Muscle layer of colon (tissue), 2 donors: ENCODE data around the gene LAMA4.

Source experiments
- H3K27ac ChIP-seq: one replicate; pipeline ENCODE4 v1.7.0; 2013; ENCODE audit warnings: low read depth, mild to moderate bottlenecking, low read length, moderate library complexity
- H3K27me3 ChIP-seq, 2 donors: one replicate each; pipeline ENCODE4 v1.7.0; 2013; ENCODE audit warnings: low read length in 2 of 2, mild to moderate bottlenecking in 2 of 2; ENCODE audit not compliant: insufficient read depth in 2 of 2, control insufficient read depth in 1 of 2
- H3K36me3 ChIP-seq: one replicate; pipeline ENCODE4 v1.7.0; 2013; ENCODE audit warnings: mild to moderate bottlenecking, low read length; ENCODE audit not compliant: insufficient read depth
- H3K4me1 ChIP-seq: one replicate; pipeline ENCODE4 v1.7.0; 2013; ENCODE audit warnings: mild to moderate bottlenecking, low read length; ENCODE audit not compliant: insufficient read depth
- H3K4me3 ChIP-seq, 2 donors: one replicate each; pipeline ENCODE4 v1.7.0; 2013; ENCODE audit warnings: low read length in 2 of 2, low read depth in 1 of 2, mild to moderate bottlenecking in 1 of 2, moderate library complexity in 1 of 2
- H3K9ac ChIP-seq: one replicate; pipeline ENCODE4 v1.7.0; 2013; ENCODE audit warnings: low read length
- H3K9me3 ChIP-seq: one replicate; pipeline ENCODE4 v1.7.0; 2013; ENCODE audit warnings: mild to moderate bottlenecking, low read length
- donor health status: abdominal sarcoma.
- donor health status: Adenocarcinoma of cecum.

Gene LAMA4

GRCh38 chr6:112096901-112097300 is 157.5 kb downstream of the LAMA4 start:
- no peaks in the 10 kb centered on the region for H3K9me3 ChIP-seq
- H3K4me1 ChIP-seq: no peaks in the 10 kb centered on the region
- H3K27ac ChIP-seq: no peak overlapping the region
- no peak overlapping the region for H3K4me3 ChIP-seq
- no peak overlapping the region for H3K9ac ChIP-seq
- peaks cover 14% of the 10 kb centered on the region for H3K36me3 ChIP-seq
- H3K27me3 ChIP-seq: no peaks in the 10 kb centered on the region

DNA sequence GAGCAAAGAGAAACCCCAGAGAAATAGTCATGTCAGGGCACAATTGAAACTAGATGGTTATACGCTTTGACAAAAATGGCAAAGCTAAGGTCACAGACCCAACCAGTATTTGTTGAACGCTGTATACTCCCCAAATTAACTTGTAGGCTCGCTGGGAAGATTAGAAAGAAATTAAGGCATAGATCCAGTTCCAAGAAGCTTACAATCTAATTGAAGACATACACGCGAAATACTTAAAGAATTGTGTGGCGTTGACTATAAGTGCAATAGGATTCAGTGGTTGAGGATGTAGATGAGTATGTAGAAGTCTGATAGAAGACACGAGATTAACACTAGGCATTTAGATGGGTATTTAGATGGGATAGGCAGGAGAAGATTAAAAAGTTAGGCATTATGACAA is 166.5 kb downstream of the LAMA4 start:
- peak overlapping the region; percentile 64 for H3K27ac ChIP-seq
- H3K9me3 ChIP-seq: no peaks in the 10 kb centered on the region
- H3K36me3 ChIP-seq: peaks cover 10% of the 10 kb centered on the region
- no peaks in the 10 kb centered on the region for H3K27me3 ChIP-seq
- H3K4me1 ChIP-seq: peaks cover 10% of the 10 kb centered on the region
- H3K4me3 ChIP-seq: peak overlapping the region; percentile 38 to 93
- peak overlapping the region; percentile 71 for H3K9ac ChIP-seq

GRCh38 chr6:112087136-112087911 is 167.0 kb downstream of the LAMA4 start, which contains the start of the genes FAM229B and TUBE1:
TSS of gene FAM229B (plus strand) at chr6:112087591. CDS start at chr6:112099284, 11,693 bp downstream.
TSS of gene TUBE1 (minus strand) at chr6:112087482. CDS start at chr6:112087434, 48 bp downstream.
- no peaks in the 10 kb centered on the region for H3K27me3 ChIP-seq
- peaks cover 10% of the 10 kb centered on the region for H3K4me1 ChIP-seq
- H3K9ac ChIP-seq: peak within 1 kb of the TSS; percentile 71
- peaks cover 14% of the 10 kb centered on the region for H3K36me3 ChIP-seq
- no peaks in the 10 kb centered on the region for H3K9me3 ChIP-seq
- peak within 1 kb of the TSS; percentile 64 for H3K27ac ChIP-seq
- peak within 1 kb of the TSS; percentile 38 to 93 for H3K4me3 ChIP-seq

GRCh38 chr6:112086744-112087135 is 167.6 kb downstream of the LAMA4 start:
- H3K27me3 ChIP-seq: no peaks in the 10 kb centered on the region
- H3K36me3 ChIP-seq: peaks cover 14% of the 10 kb centered on the region
- peak overlapping the region; percentile 38 to 93 for H3K4me3 ChIP-seq
- H3K9ac ChIP-seq: peak overlapping the region; percentile 69
- H3K27ac ChIP-seq: peak overlapping the region; percentile 64
- H3K4me1 ChIP-seq: peaks cover 10% of the 10 kb centered on the region
- H3K9me3 ChIP-seq: no peaks in the 10 kb centered on the region

DNA sequence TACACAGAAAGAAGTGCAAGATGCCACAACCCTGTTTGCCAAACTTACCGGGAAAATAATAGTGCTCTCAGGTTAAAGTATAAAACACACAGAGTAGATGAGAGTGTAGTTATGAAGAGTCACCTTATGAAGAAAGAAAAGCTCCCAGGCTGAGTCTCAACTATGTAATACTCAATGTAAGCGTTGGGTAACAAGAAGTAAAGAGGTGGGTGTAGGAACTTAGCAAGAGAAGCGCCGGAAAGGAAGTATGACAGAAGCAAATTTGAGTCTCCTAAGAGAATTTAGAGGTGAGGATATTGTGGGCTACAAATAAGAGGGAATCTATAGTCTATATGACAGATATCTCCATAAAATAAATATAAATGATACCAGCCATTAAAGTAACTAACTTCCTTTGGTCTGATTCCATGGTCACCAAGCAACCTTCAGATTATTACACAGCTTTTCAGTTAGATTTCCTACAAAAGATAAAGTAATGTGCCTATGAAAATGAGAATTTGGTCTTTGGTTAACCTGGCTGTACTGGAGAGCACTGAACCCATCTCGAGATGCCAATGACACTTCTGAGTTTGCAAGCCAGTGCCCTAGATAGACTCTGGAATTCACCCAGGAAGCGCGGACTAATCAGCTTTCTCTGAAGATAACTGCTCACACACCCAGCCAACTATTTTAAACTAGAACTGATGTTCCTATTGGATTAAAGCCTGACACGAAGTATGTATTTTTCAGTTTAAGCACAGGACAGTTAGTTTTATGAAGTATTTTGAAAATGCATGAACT is 168.9 kb downstream of the LAMA4 start:
- H3K9ac ChIP-seq: no peak overlapping the region
- H3K4me1 ChIP-seq: peaks cover 10% of the 10 kb centered on the region
- H3K36me3 ChIP-seq: peaks cover 16% of the 10 kb centered on the region
- H3K4me3 ChIP-seq: no peak overlapping the region
- no peak overlapping the region for H3K27ac ChIP-seq
- no peaks in the 10 kb centered on the region for H3K27me3 ChIP-seq
- H3K9me3 ChIP-seq: no peaks in the 10 kb centered on the region

DNA sequence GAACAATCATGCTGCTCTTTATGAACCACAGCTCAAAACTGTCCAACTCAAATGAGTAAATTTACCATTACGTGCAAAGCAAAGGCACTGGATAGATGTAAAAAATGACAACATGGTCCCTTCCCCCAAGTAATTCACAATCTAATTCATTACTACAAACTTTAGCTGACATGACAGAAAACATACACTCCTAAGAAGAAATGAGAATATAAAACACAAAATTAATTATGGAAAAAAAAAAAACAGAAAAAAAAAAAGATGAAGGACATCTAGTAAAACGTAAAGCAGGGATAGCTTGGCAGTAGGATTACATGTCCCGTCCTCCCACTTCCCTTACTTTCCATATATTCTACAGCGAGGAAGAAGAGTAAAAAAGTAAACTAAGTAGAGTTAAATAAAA is 172.8 kb downstream of the LAMA4 start:
- Histone ChIP-seq H3K27me3 (no peaks in the 10 kb centered on the region), H3K9ac (no peak overlapping the region), H3K9me3 (no peaks in the 10 kb centered on the region), H3K36me3 (peaks cover 39% of the 10 kb centered on the region), H3K27ac (no peak overlapping the region), H3K4me3 (no peak overlapping the region), H3K4me1 (peaks cover 4% of the 10 kb centered on the region)

DNA sequence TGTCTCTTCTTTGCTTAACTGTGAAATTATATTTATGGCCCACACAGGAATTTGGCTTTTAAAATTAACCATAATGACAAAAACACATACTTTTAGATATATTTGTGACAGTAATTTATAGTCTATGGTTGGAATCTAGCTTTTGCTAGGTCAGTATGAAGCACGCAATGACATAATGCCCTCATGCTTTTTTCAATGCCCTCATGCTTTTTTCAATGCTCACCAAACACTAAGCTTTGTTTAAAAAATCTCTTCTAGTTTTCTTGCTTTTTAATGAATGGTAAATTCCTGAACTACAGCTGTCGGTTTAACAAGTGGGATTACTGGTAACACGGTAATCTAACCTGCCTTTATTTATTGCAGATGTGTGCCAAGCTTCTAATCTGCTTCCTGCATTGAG is 187.8 kb downstream of the LAMA4 start:
- no peak overlapping the region for H3K9ac ChIP-seq
- no peaks in the 10 kb centered on the region for H3K27me3 ChIP-seq
- H3K4me1 ChIP-seq: peaks cover 6% of the 10 kb centered on the region
- peaks cover 5% of the 10 kb centered on the region for H3K36me3 ChIP-seq
- H3K4me3 ChIP-seq: no peak overlapping the region
- no peaks in the 10 kb centered on the region for H3K9me3 ChIP-seq
- H3K27ac ChIP-seq: no peak overlapping the region

DNA sequence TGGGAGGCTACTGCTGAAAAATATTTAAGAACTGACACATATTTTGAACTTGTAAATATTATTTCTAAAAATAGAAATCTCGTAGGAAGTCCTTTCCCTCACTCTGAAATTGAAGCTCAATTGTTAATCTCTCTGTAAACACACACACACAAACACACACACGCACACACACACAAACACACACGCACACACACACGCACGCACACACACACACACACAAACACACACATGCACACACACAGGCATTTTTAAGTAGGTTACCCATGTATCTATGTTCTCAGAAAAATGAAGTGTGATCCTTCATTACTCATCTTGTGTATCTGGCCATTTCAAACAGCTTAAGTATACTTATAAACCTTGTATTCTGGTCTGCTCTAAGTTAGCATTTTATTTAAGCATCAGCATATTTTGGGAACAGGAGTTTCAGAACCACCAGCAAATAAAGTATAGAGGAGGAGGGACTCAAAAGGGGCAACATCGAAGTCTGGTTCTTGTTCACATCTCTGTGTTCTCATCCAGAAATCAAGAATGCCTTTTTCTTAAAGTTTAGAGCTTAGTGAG is 188.9 kb downstream of the LAMA4 start:
- Histone ChIP-seq H3K36me3 (no peaks in the 10 kb centered on the region), H3K27ac (no peak overlapping the region), H3K4me1 (peaks cover 6% of the 10 kb centered on the region), H3K9me3 (no peaks in the 10 kb centered on the region), H3K4me3 (no peak overlapping the region), H3K9ac (no peak overlapping the region), H3K27me3 (no peaks in the 10 kb centered on the region)

DNA sequence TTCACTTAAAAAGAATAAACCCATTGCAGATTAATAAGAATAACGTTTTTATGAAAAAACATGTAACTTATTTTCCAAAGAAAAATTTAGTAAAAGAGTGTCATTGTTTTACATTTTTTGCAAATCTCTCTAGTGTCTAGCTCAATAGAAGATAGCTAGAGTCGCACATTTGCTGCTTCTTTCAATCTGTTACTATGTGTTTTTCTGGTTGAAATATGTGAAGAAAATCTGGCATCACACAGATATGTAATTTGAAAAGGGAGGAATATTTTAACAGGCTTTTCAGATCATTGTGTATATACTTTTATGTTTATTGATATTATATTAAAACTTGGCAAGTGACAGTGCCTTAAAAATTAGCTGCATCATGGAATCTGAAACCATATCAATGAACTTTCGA is 191.4 kb downstream of the LAMA4 start:
- H3K4me1 ChIP-seq: no peaks in the 10 kb centered on the region
- H3K36me3 ChIP-seq: no peaks in the 10 kb centered on the region
- H3K9me3 ChIP-seq: no peaks in the 10 kb centered on the region
- H3K4me3 ChIP-seq: no peak overlapping the region
- no peak overlapping the region for H3K27ac ChIP-seq
- no peaks in the 10 kb centered on the region for H3K27me3 ChIP-seq
- H3K9ac ChIP-seq: no peak overlapping the region

DNA sequence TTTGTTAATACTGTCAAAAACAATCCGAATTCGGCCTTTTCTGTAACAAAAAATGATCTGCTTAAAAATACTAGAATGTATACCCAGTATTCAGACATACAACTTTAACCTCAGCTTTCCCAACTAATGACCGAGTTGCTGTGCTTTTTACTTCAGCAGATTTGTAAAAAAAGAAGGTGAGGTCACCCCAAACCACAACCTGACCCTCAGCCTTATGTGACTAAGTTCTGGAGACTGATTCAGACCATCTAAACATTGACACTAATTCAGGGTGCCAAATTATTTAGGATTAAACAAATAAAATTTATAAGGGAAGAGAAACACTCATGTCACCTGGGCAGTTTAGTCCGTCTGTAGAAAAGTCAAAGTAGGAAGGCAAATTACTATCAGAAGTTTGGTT is 192.8 kb downstream of the LAMA4 start:
- Histone ChIP-seq H3K36me3 (no peaks in the 10 kb centered on the region), H3K4me3 (no peak overlapping the region), H3K9ac (no peak overlapping the region), H3K9me3 (no peaks in the 10 kb centered on the region), H3K27me3 (no peaks in the 10 kb centered on the region), H3K4me1 (no peaks in the 10 kb centered on the region), H3K27ac (no peak overlapping the region)
